GM19468 (cell line): ENCODE results near the gene RAB44.
A peak's percentile ranks its signal among the peaks of the same experiment; 100 is the strongest.

Experiments used
- ATAC-seq: cut with Tn5 transposase; IDR thresholded peaks from one replicate; pipeline ENCODE4 v1.9.1; 2021; ENCODE audit warnings: mild to moderate bottlenecking, moderate library complexity, moderate number of reproducible peaks; ENCODE audit not compliant: unreplicated experiment; ENCODE audit errors: extremely low read depth

RAB44 gene

GRCh38 chr6:36745836-36746235, 48.2 kb downstream of the RAB44 start:
- ATAC-seq, result no peak

- no peak for ATAC-seq
Observed at GRCh38 chr6:36746251-36746650, 48.6 kb downstream of the RAB44 start.

DNA sequence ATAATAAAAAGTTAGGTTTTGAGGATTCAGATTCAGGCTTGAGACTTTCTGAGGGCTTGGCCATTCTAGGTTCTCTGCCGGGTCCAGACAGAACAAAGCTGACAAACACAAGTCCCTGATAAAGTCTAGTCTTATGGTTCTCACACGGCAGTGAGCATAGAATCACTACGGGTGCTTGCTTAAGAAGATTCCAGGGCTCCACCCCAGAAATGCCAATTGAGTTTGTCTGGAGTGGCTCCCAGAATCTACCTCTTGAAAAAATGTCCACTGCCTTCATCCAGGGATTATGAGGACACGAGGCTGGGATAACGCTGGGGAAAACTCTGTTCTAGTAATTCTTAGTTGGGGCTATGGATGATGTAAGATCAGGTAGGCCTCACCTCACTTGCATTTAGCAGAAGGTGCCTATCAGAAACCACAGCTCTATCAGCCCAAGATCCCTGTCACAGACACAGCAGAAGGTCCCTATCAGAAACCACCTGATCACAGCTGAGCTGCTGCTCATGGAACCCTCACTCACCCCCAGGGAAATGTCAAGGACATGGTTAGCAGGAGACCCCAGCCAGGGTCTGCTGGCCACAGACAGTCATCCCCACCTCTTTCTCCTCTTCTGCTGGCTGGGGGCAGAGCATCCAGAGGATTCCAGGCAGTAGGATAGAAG, 52.3 kb downstream of the RAB44 start:
- no peak for ATAC-seq

DNA sequence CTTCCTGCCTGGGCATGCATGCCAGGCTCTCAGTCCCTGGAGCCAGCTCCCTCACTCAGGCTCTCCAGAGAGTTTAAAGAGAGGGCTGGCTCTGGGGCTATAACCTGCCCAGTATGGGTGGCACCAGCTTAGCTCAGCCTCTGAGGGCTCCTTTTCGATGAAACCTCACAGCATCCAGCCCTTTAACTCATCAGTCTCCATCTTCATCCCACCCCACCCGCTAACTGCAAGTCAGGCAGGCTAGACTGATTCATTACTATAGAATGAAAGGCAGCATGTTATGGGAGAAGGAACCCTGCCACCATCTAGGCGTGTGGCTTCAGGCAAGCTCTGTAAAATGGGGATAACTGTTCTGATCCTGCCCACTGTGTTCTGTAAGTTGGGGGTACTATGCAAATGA, 53.5 kb downstream of the RAB44 start:
- ATAC-seq, result no peak

DNA sequence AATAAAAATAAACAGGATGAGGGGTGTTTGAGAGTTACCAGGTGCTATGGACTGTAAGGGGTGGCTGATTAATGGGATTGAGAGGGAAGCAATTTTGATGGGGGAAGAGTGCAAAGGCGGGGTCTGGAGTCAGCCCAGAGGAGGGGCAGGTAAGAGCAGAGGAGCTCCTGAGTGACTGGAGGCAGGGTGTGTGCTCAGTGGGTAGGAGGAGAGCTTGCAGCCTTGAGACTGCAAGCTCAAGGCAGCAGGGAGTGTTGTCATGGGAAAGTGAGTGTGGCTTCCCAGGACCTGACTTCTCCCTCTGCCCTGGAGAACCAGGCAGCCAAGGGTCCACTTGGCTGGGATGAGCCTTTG, 54.2 kb downstream of the RAB44 start:
- no peak for ATAC-seq

GRCh38 chr6:36752187-36752885, 54.7 kb downstream of the RAB44 start:
- no peak for ATAC-seq

DNA sequence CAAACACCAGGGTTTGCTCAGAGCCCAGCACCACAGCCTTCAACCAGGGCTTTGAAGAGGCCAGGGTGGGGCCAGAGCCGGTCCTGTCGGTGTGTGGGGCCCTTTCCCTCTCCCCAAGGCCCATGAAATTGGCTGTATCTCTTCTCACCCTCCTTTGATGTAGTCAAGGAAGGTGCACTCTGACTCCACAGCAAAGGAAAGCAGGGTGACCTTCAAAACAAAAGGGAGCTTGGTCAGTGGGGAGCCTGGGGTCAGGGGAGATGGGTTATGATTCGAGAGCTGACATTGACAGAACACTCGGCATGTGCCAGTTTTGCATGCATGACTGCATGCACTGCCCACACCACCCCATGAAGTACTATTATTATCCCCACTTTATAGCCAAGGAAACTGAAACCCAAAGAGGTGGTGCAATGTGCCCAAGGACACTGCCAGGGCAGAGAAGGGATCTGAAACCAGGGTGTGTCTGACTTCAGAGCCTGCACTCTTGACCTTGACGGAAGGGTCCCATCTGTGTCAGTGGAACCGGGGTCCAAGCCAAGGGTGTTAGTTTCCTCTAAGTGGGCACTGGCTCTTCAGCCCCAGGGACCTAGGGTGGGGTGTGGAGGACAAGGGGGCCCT, 55.4 kb downstream of the RAB44 start:
- peak; percentile 22 for ATAC-seq

GRCh38 chr6:36753671-36754405, 56.2 kb downstream of the RAB44 start:
- no peak for ATAC-seq

- no peak for ATAC-seq
Observed at GRCh38 chr6:36754582-36755434, 57.2 kb downstream of the RAB44 start.

GRCh38 chr6:36755435-36756348, 58.1 kb downstream of the RAB44 start:
- no peak for ATAC-seq

GRCh38 chr6:36756786-36757185, 59.2 kb downstream of the RAB44 start:
- ATAC-seq, result no peak

GRCh38 chr6:36757206-36757605, 59.6 kb downstream of the RAB44 start:
- no peak for ATAC-seq

DNA sequence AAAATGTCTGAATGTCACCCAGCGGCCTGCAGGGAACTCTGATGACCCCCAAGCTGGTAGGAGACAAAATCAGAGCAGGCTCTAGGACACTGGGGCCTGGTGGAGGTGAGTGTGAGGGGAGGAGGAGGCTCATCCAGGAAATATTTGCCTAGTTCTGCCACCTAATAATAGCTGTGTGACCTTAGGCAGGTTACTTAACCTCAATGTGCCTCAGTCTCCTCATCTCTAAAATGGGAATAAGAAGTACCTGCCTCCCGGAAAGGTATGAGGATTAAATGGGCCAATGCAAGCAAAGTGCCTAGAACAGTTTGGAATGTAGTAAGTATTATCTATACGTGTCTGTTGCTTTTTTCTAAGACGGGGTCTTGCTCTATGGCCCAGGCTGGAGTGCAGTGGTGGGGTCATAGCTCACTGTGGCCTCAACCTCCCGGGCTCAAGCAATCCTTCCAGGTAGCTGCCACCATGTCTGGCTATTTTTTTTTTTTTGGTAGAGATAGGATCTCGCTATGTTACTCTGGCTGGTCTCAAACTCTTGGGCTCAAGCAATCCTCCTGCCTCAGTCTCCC, 60.4 kb downstream of the RAB44 start:
- ATAC-seq, result no peak

GRCh38 chr6:36758516-36759147, 61.0 kb downstream of the RAB44 start:
- no peak for ATAC-seq

- ATAC-seq, result no peak
Observed at GRCh38 chr6:36759148-36759759, 61.6 kb downstream of the RAB44 start.

DNA sequence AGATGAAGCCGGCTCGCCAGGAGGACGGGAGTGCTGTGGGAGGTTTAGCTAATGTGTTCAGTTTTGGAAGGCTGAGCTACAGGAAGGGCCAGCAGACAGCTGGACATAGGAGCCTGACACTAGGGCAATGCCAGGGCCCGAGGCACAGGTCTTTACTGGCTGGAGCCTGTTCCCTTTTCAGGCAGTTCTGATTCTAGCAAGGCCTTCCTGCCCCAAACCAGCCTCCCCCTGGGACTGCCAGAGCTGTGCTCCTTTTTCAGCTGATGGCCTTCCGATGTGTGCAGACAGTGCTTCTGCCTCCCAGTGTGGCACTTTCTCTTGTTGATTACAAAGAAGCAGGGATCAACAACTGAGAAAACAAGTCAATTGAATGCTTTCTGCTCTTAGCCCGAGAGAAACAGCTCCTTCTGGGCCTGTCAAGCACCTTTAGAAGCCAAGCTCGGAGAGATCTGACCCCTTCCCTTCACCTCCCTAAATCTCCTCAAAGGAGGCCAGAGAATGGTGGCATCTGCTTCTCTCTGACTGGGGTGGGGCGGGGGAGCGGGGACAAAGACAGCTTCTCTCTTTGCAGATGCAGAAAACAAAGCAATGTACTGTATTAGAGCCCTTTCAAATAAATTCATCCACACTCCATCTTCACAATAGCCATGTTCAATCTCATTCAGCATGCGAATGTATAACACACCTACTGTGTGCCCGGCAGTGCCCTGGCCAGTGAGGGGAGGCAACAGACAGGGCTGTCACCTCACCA, 63.2 kb downstream of the RAB44 start:
- ATAC-seq, result no peak

DNA sequence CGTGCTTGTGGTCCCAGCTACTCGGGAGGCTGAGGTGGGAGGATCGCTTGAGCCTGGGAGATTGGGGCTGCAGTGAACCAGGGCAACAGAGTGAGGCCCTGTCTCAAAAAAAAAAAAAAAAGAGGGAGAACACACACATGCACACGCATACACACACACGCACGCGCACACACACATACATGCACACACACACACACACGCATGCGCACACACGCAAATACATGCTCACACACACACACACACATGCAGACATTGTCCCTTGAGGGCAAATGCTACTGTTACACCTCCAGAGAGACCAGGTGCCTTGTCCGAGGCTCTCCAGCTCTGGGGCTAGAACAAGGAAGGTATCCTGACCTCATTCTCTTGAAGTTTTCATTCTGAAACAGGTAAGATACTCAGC, 64.5 kb downstream of the RAB44 start:
- no peak for ATAC-seq
